HFF-Myc (cell line): ENCODE results near the gene ADD2.

Experiments
- DNase-seq: peaks from one replicate; pipeline ENCODE4 v3.0.0-alpha.2; 2011; ENCODE audit warnings: low read depth; ENCODE audit errors: extremely low read depth
- H3K4me3 ChIP-seq: replicated peaks from 2 replicates; pipeline ENCODE4 v1.5.1; 2011; ENCODE audit warnings: low read depth, mild to moderate bottlenecking, control low read depth, low read length
- CTCF ChIP-seq: IDR thresholded peaks from 2 replicates; pipeline ENCODE4 v1.5.1; 2012; ENCODE audit warnings: mild to moderate bottlenecking, low read depth, low read length, control low read depth; ENCODE audit errors: missing control alignments

ADD2 gene

GRCh38 chr2:70724366-70724765 is 43.6 kb downstream of the ADD2 start:
- no peak for DNase-seq
- no peak overlapping the region for H3K4me3 ChIP-seq
- no peak for TF ChIP-seq CTCF

- no peak for TF ChIP-seq CTCF
- no peak overlapping the region for H3K4me3 ChIP-seq
- no peak for DNase-seq
Observed at GRCh38 chr2:70723286-70723885, 44.6 kb downstream of the ADD2 start.

- no peak overlapping the region for H3K4me3 ChIP-seq
- no peak for TF ChIP-seq CTCF
- no peak for DNase-seq
Observed at GRCh38 chr2:70720124-70720523, 47.9 kb downstream of the ADD2 start.

GRCh38 chr2:70719231-70719630 is 48.8 kb downstream of the ADD2 start:
- TF ChIP-seq CTCF, result no peak
- H3K4me3 ChIP-seq, result no peak overlapping the region
- no peak for DNase-seq

GRCh38 chr2:70718736-70719135 is 49.3 kb downstream of the ADD2 start:
- no peak overlapping the region for H3K4me3 ChIP-seq
- TF ChIP-seq CTCF, result no peak
- no peak for DNase-seq

GRCh38 chr2:70718241-70718640 is 49.8 kb downstream of the ADD2 start:
- DNase-seq, result no peak
- no peak overlapping the region for H3K4me3 ChIP-seq
- no peak for TF ChIP-seq CTCF

GRCh38 chr2:70717431-70718038 is 50.5 kb downstream of the ADD2 start:
- H3K4me3 ChIP-seq, result no peak overlapping the region
- TF ChIP-seq CTCF, result no peak
- no peak for DNase-seq
